ENCODE measurements around the gene NEO1.

- TF ChIP-seq, protein P1, sequence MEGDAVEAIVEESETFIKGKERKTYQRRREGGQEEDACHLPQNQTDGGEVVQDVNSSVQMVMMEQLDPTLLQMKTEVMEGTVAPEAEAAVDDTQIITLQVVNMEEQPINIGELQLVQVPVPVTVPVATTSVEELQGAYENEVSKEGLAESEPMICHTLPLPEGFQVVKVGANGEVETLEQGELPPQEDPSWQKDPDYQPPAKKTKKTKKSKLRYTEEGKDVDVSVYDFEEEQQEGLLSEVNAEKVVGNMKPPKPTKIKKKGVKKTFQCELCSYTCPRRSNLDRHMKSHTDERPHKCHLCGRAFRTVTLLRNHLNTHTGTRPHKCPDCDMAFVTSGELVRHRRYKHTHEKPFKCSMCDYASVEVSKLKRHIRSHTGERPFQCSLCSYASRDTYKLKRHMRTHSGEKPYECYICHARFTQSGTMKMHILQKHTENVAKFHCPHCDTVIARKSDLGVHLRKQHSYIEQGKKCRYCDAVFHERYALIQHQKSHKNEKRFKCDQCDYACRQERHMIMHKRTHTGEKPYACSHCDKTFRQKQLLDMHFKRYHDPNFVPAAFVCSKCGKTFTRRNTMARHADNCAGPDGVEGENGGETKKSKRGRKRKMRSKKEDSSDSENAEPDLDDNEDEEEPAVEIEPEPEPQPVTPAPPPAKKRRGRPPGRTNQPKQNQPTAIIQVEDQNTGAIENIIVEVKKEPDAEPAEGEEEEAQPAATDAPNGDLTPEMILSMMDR (IDR thresholded peaks at IDR 0.05; ENCODE audit: insufficient read depth, low read length) = no peak
- TF ChIP-seq REST (IDR thresholded peaks at IDR 0.05; ENCODE audit: insufficient replicate concordance, low read depth) (no peak), SPI1 (IDR thresholded peaks at IDR 0.05; ENCODE audit: borderline replicate concordance, low read depth) (no peak), GABPA (IDR thresholded peaks at IDR 0.05; ENCODE audit: low read depth) (no peak), POLR2AphosphoS5 (IDR thresholded peaks at IDR 0.05; ENCODE audit: low read depth) (no peak)
These were observed 284.9 kb downstream of the NEO1 start for GRCh38 chr15:73337187-73337586.
